Endothelial cell (in vitro differentiated cells): ENCODE results near the gene KMT2E. TPM values are rescaled to one million over a fixed set of nuclear protein-coding genes. Genes with fewer than 3 reads are reported as not detected.

ENCODE experiments used
- DNase-seq: peaks from one replicate; pipeline ENCODE4 v3.0.0; 2021; ENCODE audit warnings: low spot score
- H3K27ac Mint-ChIP-seq: one replicate; pipeline ENCODE4 v1.8.0; 2021; ENCODE audit warnings: mixed read lengths, inconsistent platforms; ENCODE audit not compliant: unreplicated experiment
- H3K27me3 Mint-ChIP-seq: one replicate; pipeline ENCODE4 v1.8.0; 2021; ENCODE audit warnings: mild to moderate bottlenecking, moderate library complexity, mixed read lengths, inconsistent platforms; ENCODE audit not compliant: unreplicated experiment
- H3K36me3 Mint-ChIP-seq: one replicate; pipeline ENCODE4 v1.8.0; 2021; ENCODE audit warnings: mild to moderate bottlenecking, low read depth, mixed read lengths, inconsistent platforms; ENCODE audit not compliant: unreplicated experiment
- H3K4me1 Mint-ChIP-seq: one replicate; pipeline ENCODE4 v1.8.0; 2021; ENCODE audit warnings: mild to moderate bottlenecking, mixed read lengths, inconsistent platforms; ENCODE audit not compliant: unreplicated experiment
- H3K4me3 Mint-ChIP-seq: one replicate; pipeline ENCODE4 v1.8.0; 2021; ENCODE audit warnings: mild to moderate bottlenecking, mixed read lengths, inconsistent platforms; ENCODE audit not compliant: unreplicated experiment
- H3K9me3 Mint-ChIP-seq: one replicate; pipeline ENCODE4 v1.8.0; 2021; ENCODE audit warnings: mixed read lengths, inconsistent platforms; ENCODE audit not compliant: unreplicated experiment
- total RNA-seq: library from RNA; stranded (reverse); fragmentation: NEBNext Ultra II Directional; extraction: Animal tissue kit (Norgen Biotek cat#: 25700); gene quantifications from one replicate; pipeline ENCODE4 v1.2.1, GENCODE V29; 2021; ENCODE audit not compliant: unreplicated experiment
- TF ChIP-seq, protein P1 (sequence below): fragments of 200-600 bp; sonication (generic); IDR thresholded peaks from one replicate; pipeline ENCODE4 v1.5.0; 2021; ENCODE audit warnings: antibody characterized with exemption; ENCODE audit not compliant: unreplicated experiment

KMT2E gene
- total RNA-seq, 1 donor from 2014 or later: 71.0 TPM

DNA sequence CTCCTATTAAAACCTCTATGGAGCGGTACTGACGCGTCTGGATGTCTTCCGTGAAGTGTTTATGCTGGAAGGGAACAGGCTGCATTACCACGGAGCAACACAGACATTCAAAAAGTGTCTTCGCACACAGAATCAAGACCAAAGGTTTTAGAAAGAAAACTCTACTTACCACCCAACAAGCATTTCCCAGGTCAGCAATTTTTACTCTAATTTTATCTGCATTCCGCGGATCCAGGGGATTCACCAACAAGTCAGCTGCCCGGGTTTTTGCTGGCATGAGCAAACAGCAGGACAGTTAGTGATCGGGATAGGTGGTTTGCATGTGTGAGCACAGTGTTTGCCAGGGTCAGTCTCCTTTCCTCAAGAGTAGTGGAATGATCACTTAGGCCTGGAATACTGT lies 118.8 kb downstream of the KMT2E start:
- no peak for DNase-seq
- H3K4me1 Mint-ChIP-seq: peaks cover 23% of the 10 kb centered on the region
- peaks cover 7% of the 10 kb centered on the region for H3K27me3 Mint-ChIP-seq
- H3K27ac Mint-ChIP-seq: no peak overlapping the region
- H3K4me3 Mint-ChIP-seq: no peak overlapping the region
- no peaks in the 10 kb centered on the region for H3K9me3 Mint-ChIP-seq
- peaks cover 17% of the 10 kb centered on the region for H3K36me3 Mint-ChIP-seq
- TF ChIP-seq, protein P1, sequence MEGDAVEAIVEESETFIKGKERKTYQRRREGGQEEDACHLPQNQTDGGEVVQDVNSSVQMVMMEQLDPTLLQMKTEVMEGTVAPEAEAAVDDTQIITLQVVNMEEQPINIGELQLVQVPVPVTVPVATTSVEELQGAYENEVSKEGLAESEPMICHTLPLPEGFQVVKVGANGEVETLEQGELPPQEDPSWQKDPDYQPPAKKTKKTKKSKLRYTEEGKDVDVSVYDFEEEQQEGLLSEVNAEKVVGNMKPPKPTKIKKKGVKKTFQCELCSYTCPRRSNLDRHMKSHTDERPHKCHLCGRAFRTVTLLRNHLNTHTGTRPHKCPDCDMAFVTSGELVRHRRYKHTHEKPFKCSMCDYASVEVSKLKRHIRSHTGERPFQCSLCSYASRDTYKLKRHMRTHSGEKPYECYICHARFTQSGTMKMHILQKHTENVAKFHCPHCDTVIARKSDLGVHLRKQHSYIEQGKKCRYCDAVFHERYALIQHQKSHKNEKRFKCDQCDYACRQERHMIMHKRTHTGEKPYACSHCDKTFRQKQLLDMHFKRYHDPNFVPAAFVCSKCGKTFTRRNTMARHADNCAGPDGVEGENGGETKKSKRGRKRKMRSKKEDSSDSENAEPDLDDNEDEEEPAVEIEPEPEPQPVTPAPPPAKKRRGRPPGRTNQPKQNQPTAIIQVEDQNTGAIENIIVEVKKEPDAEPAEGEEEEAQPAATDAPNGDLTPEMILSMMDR: no peak

GRCh38 chr7:105133358-105133757 lies 119.4 kb downstream of the KMT2E start:
- no peak overlapping the region for H3K4me3 Mint-ChIP-seq
- no peaks in the 10 kb centered on the region for H3K9me3 Mint-ChIP-seq
- no peak overlapping the region for H3K27ac Mint-ChIP-seq
- peaks cover 7% of the 10 kb centered on the region for H3K27me3 Mint-ChIP-seq
- peaks cover 20% of the 10 kb centered on the region for H3K36me3 Mint-ChIP-seq
- DNase-seq: no peak
- TF ChIP-seq, protein P1: no peak
- H3K4me1 Mint-ChIP-seq: peaks cover 23% of the 10 kb centered on the region

GRCh38 chr7:105133986-105134655 lies 120.1 kb downstream of the KMT2E start:
- Mint-ChIP-seq H3K27me3 (peaks cover 7% of the 10 kb centered on the region), H3K4me3 (no peak overlapping the region), H3K27ac (no peak overlapping the region), H3K4me1 (peaks cover 25% of the 10 kb centered on the region), H3K36me3 (peaks cover 23% of the 10 kb centered on the region), H3K9me3 (no peaks in the 10 kb centered on the region)
- DNase-seq: no peak
- TF ChIP-seq, protein P1: no peak

GRCh38 chr7:105136221-105136620 lies 122.2 kb downstream of the KMT2E start:
- Mint-ChIP-seq H3K9me3 (no peaks in the 10 kb centered on the region), H3K4me1 (peaks cover 26% of the 10 kb centered on the region), H3K27ac (no peak overlapping the region), H3K27me3 (peaks cover 7% of the 10 kb centered on the region), H3K4me3 (no peak overlapping the region), H3K36me3 (peaks cover 26% of the 10 kb centered on the region)
- TF ChIP-seq, protein P1: no peak
- no peak for DNase-seq

DNA sequence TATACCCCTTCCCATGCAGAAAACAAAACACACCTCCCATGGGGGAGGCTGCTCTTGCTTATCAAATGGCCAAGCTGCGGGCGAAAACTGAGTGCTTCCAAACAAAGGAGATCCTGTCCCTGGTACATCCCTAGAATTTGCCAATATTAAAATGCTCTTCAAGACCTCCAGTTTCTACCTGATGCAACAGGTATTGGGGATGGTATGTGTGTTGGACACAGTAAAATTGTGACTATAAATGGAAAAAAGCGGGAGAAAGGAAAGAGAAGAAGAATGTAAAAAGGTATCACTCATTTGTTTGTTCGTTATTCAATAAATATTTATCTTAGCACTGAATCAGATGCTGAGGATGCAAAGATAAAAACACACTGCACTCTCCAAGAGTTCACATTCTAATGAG lies 123.9 kb downstream of the KMT2E start:
- Mint-ChIP-seq H3K27ac (no peak overlapping the region), H3K4me3 (no peak overlapping the region), H3K4me1 (peaks cover 19% of the 10 kb centered on the region), H3K9me3 (no peaks in the 10 kb centered on the region), H3K27me3 (peaks cover 6% of the 10 kb centered on the region), H3K36me3 (peaks cover 24% of the 10 kb centered on the region)
- TF ChIP-seq, protein P1: no peak
- no peak for DNase-seq
